ENCODE measurements around the gene LDHD.

- TF ChIP-seq CTCF (IDR thresholded peaks at IDR 0.05) (no peak), POLR2A (IDR thresholded peaks at IDR 0.05) (no peak)
These were observed 26.9 kb downstream of the LDHD start for GRCh38 chr16:75089486-75090202.
